ENCODE measurements around the gene SLC7A14.

GRCh38 chr3:170635385-170635735 is 49.5 kb upstream of the SLC7A14 start:
- TF ChIP-seq CTCF (IDR thresholded peaks at IDR 0.05; ENCODE audit: insufficient read depth, low read depth, low read length) = no peak
- no peak for TF ChIP-seq EZH2 (IDR thresholded peaks at IDR 0.05; ENCODE audit: insufficient read depth, low read length)
